Measurements from ENCODE around the gene BRD3OS.
"Not testable (repeated sequence)": the region's sequence is repeated elsewhere in the genome, so short reads cannot be mapped to it uniquely, and the experiment has no call there.

BRD3OS gene

GRCh38 chr9:134060546-134060945 is 35.3 kb downstream of the BRD3OS start:
- no peak overlapping the region for H3K27ac ChIP-seq
- no peak for DNase-seq (ENCODE audit: low read depth, low spot score)

DNA sequence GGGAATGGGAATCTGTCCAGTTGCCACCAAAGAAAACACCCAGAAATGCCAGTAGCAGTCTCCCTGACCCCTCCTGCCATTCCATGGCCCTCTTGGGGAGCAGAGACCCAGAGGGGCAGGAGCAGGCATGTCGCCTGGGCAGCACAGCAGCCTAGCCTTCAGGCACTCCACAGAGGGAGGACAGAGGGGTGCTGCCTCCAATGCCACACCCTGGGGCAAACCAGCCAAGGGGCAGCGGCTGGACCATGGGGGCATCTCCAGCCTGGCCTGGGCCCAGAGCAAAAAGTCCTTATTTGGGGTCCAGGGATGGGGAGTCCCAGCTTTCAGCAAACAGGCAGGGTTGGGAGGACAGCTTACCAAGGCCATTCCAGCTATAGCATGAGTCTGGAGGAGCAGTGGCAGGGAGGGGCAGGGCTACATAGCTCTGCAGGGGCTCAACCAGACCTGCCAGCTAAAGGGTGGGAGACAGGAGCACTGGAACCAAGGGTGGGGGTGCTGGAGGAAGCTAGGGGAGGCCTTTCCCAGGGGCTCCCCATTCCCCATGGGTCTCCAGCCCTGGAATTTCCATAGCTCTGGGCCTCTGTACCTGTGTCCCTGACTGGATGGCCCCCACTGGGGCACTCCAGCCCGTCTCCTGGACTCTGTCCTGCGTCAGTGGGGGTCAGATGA is 35.9 kb downstream of the BRD3OS start:
- DNase-seq (ENCODE audit: low read depth, low spot score) = no peak
- no peak overlapping the region for H3K27ac ChIP-seq

DNA sequence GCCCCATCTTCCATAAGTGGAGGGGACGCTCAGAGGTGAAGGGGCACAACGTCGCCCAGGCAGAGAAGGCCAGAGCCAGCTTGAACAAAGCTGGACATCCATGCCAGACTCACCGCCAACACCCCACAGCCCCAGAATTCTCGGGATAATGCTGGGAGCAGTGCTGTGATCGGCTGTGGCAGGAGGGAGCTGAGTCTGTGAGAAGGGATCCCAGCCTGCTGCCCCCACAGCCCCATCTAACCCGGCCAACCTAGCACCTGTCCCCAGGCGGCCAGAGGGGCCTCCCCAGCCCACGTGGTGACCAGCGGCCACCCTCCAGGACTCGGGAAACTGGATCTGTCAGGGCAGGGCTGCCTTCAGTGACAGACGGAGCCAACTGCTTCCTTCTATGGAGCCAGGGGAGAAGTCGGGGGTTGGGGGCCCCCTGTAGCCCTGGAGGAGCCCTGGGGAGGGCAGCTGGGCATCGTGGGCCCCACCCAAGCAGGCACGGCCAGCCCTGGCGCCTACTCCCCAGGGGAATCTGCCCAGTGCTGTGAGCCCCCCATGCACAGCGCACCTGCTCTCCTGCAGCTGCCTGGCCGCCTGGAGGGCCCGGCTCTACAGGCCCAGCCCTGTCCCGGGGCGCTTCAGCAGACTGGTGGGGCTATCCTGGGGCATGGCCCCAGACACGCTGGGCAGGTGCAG is 36.5 kb downstream of the BRD3OS start:
- no peak for DNase-seq (ENCODE audit: low read depth, low spot score)

DNA sequence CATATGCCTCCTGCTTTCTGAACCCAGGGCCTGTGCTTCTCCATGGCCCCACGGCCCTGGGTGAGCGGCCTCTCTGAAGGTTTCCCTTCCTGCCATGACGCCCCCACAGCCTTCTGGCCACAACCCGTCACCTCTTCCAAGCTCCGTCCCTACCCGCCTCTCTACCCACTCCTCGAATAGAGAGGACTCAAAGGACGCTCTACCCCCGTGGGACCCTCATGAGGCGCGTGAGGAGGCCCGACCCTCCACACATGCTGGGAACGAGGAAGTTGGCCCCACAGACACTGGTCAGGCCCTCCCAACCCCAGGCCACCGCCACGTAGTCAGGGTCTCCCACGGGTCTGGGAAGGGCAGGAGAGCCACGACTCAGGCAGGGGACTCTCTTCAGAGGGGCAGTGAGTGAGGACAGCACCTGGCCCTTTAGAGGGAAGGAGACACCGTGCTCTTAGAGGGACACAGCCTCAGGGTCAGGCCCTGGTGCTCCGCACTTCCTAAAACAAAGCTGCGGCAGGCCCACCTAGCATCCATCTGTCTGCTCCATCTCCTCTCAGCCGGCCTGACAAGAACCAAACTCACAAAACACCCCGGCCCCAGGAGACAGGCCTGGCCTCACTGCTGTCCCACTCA is 37.3 kb downstream of the BRD3OS start:
- no peak for DNase-seq (ENCODE audit: low read depth, low spot score)
- H3K27ac ChIP-seq = no peak overlapping the region

More for the DNA sequence above, 36.5 kb downstream of the BRD3OS start:
- H3K27ac ChIP-seq = no peak overlapping the region

GRCh38 chr9:134063088-134063570 is 37.8 kb downstream of the BRD3OS start:
- H3K27ac ChIP-seq = no peak overlapping the region
- DNase-seq (ENCODE audit: low read depth, low spot score) = no peak

DNA sequence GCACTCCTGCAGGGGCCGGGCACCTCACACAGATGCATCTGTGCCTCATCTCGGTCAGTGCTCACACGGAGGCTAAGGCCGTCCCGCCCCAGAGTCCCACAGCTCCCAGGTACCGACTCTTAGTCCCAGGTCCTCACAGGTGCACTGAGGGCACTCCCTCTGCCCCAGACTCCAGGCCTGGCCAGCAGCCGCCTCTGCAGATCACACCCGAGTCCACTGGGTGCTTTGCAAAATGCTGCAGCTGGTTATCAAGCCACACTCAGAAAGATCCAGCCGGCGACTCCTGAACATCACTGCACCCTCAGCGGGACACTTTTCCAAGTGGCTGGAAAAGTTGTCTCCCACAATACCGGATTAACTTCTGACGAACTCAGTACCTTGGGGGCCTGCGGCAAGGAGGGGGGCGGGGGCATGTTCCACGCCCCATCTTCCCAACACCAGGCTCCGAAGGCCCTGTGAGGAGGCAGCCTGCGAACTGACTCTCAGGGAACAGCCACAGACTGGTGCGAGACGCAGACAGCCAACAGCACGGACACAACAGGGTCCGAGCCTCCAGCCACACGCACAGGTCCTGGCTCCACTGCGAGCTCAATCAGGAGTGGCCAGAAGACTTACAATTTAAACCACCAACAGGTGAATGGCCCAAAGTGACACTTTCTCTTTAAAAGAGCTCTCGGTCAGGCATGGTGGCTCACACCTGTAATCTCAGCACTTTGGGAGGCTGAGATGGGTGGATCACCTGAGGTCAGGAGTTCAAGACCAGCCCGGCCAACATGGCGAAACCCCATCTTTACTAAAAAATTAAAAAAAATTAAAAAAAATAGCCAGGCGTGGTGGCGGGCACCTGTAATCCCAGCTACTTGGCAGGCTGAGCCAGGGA is 38.5 kb downstream of the BRD3OS start:
- no peak overlapping the region for H3K27ac ChIP-seq
- no peak for DNase-seq (ENCODE audit: low read depth, low spot score)

DNA sequence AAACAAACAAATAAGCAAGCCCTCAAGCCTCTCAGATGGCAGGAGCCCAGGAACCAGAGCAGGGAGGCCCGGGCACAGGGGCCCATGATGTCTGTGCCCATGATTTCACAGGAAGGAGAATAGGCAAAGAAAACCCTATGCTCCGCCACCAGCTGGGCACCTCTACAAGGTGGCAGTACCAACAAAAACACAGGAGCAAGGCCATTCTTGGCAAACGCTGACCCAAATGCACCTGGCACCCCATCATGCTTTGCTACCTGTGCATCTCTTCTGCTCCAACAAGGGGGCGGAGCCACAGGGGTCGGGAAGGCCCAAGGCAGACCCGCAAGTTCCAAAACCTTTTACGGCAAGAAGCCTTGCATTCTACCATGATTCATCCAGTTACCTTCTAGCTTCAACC is 39.4 kb downstream of the BRD3OS start:
- DNase-seq (ENCODE audit: low read depth, low spot score) = no peak
- no peak overlapping the region for H3K27ac ChIP-seq

DNA sequence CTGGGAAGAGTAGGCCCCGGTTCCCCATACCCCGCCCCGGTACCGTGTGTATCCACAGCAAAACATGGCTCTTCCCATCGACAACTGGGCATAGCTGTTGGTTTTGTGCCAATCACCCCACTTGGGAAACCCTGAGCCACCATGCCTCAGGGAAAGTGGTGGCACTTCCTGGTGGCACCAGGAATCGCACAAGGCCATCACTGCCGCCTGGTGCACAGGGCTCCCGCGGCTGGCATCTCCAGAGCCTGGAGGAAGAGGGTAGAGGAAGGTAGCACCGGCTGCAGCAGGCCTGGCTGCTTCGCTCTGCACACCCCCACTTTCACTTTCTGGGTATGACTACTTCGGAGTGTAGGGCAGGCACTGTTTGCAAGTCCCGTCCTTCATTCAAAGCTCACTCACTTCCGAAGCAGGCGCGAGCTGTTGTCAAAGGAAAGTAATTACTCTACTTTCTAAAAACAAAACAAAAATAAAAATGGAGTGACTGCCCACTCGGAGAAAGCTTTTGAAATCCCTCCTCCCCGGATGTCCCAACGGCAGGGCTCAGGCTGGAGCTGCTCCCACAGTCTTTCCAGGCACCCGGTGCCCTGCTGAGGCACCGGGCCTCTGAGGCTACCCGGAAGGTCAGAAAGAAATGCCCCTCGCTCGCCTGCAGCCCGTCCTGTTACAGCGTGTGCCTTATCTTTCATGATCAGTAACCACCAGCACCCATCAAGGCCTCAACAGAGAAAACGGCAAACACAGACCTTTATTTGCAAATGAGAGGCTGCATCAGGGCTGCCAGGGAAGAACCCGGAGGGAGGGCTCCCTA is 40.5 kb downstream of the BRD3OS start:
- DNase-seq (ENCODE audit: low read depth, low spot score) = peak; percentile 46
- H3K27ac ChIP-seq = no peak overlapping the region

DNA sequence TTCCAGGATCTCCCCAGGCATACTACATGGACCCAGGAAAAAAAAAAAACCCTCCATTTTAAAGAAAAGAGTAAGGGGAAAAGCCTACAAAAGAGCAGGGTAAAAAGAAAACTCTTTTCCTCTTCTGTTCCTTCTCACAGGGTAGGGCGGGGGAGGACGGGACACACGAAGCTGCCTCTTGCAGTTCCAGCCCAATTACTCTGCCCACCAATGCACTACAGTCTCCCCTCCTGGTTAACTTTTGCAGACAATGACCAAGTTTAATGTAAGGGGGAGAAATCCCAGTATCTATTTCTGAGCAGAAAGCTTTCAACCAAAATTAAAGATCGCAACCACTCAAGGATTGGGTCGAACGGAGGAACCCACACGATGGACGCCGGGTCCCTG is 41.2 kb downstream of the BRD3OS start:
- DNase-seq (ENCODE audit: low read depth, low spot score) = no peak

DNA sequence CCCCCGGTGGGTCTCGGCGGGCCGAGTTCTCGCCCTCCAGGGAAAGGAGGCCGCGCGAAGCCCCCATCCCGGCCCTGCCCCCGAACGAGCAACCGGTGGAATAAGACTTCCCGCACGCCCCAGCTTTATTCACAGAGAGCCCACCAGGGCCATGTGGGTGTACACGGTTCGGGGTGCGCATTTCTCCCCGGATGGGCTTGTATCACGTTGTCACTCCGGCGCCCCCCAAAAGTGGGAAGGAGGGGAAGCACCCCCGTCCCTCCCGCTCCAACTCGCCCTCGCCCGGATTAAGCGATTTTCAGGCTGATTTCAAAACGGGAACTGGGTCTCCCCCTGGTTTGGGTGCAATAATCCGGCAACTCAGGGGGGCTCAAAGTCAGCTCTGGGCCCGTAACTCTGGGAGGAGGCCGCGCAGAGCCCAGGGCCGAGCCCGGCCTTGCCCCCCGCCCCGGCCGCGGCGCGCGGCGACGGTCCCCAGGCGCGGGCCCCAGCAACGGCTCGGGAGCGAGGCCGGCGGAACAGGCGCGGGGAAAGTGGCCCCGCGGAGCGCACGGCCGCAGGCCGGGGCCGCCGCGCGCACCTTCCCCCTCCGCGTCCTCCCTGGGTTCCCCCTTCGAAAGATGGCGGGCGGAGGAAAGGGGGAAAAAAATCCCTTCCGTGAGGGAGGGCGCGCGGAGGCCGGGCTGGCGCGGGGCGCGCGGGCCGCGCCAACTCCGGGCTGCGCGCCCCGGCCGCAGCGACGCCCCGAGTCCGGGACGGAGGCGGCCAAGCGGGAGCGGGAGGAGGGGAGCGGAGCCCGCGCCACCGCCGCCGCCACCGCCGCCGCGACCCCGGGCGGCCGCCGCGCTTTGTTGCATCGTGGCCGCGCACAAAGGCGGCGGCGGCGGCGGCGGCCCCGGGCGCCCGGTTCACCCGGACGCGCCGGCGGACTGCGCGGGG is 41.9 kb downstream of the BRD3OS start:
- H3K27ac ChIP-seq = peak overlapping the region; percentile 50
- DNase-seq (ENCODE audit: low read depth, low spot score) = no peak

More for the DNA sequence above, 41.2 kb downstream of the BRD3OS start:
- H3K27ac ChIP-seq = no peak overlapping the region

DNA sequence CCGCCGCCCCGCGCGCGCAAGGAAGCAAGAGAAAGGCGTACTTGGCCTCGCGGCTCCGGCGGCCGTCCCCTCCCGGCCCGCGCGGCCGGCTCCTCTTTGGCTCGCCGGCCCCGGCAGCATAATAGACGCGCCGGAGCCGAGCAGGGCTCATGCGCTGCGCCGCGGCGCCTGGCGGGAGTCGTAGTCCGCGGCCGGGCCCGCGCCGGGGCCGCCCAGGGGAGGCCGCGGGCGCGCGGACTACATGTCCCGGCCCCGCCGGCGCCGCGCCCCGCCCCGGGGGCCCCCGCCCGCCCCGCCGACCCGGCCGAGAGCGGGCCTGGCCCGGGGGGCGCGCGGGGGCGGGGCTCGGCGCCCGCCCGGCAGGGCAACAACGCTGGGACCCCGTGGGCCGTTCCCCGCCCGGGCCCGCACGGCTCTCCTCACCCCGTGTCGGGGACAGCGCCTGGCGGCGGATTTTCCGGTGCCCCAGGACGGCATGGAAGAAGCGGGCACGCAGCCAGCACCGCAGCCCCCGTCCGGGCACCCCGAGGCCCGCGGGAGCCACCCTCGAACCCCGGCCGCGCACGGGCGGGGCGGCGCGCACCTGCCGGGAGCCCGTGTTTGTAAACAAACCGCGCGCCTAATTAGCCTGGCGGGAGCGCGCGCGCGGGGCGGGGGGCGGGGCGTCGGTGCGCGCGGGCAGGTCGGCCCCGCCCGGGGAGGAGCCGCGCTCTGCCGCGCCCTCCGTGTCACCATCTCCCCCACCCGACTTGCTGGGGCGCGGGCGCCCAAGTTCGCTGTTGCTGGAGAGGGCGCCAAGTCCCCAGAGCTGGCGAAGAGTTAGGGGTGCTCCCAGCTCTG is 42.8 kb downstream of the BRD3OS start, which contains the start of gene BRD3:
TSS of gene BRD3 (minus strand) at position 123 of the 840 bp plus-strand sequence. CDS start 14,549 bp downstream, outside the sequence.
- peak within 1 kb of the TSS; percentile 50 for H3K27ac ChIP-seq
- peak; percentile 63 for DNase-seq (ENCODE audit: low read depth, low spot score)

DNA sequence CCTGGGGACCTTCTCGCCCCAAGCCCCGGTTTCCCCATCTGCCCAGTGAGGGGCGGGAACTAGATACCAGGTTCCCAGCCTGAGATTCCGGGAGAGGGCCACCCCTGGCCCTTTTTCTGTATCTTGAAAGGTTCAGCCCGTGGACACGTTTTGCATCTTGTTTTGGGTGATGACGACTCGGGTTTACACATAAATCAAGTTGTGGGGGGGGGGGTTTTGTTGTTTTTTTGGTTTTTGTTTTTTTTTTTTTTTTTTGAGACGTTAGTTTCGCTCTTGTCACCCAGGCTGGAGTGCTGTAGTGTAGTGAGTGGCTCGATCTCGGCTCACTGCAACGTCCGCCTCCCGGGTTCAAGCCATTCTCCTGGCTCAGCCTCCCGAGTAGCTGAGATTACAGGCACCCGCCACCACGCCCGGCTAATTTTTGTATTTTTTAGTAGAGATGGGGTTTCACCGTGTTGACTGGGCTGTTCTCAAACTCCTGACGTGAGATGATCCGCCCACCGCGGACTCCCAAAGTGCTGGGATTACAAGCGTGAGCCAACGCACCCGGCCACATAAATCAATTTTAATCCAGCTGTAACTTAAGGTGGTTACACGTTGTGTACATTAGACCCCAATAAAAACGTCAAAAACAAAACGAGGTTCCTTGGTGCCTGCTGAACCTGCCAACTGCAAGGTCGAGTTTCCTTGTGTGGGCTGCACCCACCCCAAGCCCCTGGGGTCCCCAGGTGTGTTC is 43.6 kb downstream of the BRD3OS start:
- DNase-seq (ENCODE audit: low read depth, low spot score) = no peak
- no peak overlapping the region for H3K27ac ChIP-seq

DNA sequence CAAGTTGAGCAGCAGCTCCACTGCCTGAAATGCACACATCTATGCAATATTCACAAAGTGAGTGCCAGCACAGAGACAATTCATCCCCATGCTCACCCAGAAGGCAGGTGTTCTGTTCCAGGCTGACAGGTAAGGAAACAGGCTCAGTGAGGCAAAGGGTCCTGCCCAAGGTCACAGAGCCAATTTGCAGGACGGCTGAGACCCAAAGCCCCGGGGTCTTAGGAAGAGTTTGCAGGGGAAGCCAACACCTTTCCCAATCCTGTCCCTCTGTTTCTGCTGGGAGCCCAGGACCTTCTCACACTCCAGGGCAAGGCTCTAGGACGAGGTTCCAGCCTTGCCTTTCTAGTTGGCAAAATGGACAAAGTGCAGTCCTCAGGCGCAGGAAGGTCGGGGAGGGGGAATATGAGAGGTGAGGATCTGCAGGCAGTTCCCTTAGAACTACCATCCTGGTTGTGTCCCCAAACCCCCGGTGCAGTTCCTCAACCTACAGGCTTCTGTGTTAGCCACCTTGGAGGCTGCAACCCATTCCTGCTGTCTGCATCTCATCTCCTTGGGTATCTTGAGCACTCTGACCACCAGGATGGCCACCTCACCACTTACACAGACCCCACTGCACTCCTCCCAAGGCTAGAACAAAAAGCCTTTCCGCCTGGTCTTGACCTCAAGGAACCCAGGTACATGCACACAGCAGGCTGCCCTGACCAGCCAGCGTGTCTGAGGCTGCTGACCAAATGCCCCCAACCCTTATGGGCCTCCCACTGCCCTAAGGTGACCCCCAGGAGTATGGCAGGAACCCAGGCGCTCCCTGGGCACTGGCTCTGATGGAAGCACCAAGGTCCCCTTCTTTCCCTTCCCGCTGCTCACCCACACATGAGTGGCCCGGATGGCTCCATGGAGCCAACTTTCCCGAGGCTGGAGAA is 44.5 kb downstream of the BRD3OS start:
- no peak overlapping the region for H3K27ac ChIP-seq
- no peak for DNase-seq (ENCODE audit: low read depth, low spot score)

GRCh38 chr9:134071149-134071548 is 45.9 kb downstream of the BRD3OS start:
- no peak overlapping the region for H3K27ac ChIP-seq
- DNase-seq (ENCODE audit: low read depth, low spot score) = no peak

GRCh38 chr9:134072683-134073082 is 47.4 kb downstream of the BRD3OS start:
- DNase-seq (ENCODE audit: low read depth, low spot score); H3K27ac ChIP-seq: not testable (repeated sequence)

DNA sequence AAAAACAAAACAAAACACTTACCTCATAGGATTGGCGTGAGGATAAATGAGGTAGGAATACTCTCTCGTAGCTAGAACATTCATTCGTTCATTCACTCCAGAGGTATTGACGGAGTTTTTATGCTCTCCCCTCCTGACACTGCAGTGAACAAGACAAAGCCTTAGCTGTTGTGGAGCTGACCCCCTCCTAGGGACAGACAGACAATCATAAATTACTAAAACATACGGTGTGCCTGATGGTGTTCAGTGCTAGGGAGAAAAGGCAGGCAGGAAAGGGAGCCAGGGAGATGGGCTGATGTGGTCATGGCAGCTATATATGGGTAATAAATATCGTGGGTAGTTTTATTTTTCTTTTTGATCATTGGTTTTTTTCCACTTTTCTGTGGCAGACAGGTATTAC is 48.2 kb downstream of the BRD3OS start:
- H3K27ac ChIP-seq = no peak overlapping the region
- no peak for DNase-seq (ENCODE audit: low read depth, low spot score)
